Occipital lobe (tissue), 3 donors: Measurements from ENCODE around the gene CDKL4. TPM values are rescaled to one million over a fixed set of nuclear protein-coding genes. Genes with fewer than 3 reads are reported as not detected.
"Not testable (repeated sequence)": the region's sequence is repeated elsewhere in the genome, so short reads cannot be mapped to it uniquely, and the experiment has no call there.

Experiments
- DNase-seq: peaks from one replicate; lab custom pipeline; 2025; lab: John Stamatoyannopoulos, UW
- small RNA-seq: library from RNA; depleted of rRNA; stranded (forward); fragments of <200 nt; gene quantifications from one replicate; pipeline ENCODE3, GENCODE V24; 2014
- total RNA-seq: library from RNA; depleted of rRNA; stranded (reverse); fragments of >200 nt; gene quantifications from one replicate; pipeline ENCODE4 v1.2.3, GENCODE V29; 2014

CDKL4 gene
- total RNA-seq, 1 donor from 2014 or later = 10.1 TPM

DNA sequence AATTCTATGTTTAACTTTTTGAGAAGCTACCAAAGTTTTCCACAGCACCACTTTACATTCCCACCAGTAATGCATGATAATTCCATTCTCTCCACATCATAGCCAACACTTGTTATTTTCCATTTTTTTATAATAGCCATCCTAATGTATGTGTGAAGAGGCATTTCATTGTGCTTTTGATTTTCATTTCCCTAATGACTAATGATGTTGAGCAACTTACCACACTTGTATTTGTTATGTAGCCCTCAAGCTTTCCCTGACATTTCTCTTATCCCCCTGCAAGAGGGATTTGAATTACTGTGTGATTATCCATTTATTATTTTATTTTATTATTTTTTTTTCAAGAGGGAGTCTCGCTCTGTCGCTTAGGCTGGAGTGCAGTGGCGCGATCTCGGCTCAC lies 99.4 kb downstream of the CDKL4 start:
- no peak for DNase-seq

GRCh38 chr2:39142904-39143605 lies 100.7 kb downstream of the CDKL4 start:
- no peak for DNase-seq

DNA sequence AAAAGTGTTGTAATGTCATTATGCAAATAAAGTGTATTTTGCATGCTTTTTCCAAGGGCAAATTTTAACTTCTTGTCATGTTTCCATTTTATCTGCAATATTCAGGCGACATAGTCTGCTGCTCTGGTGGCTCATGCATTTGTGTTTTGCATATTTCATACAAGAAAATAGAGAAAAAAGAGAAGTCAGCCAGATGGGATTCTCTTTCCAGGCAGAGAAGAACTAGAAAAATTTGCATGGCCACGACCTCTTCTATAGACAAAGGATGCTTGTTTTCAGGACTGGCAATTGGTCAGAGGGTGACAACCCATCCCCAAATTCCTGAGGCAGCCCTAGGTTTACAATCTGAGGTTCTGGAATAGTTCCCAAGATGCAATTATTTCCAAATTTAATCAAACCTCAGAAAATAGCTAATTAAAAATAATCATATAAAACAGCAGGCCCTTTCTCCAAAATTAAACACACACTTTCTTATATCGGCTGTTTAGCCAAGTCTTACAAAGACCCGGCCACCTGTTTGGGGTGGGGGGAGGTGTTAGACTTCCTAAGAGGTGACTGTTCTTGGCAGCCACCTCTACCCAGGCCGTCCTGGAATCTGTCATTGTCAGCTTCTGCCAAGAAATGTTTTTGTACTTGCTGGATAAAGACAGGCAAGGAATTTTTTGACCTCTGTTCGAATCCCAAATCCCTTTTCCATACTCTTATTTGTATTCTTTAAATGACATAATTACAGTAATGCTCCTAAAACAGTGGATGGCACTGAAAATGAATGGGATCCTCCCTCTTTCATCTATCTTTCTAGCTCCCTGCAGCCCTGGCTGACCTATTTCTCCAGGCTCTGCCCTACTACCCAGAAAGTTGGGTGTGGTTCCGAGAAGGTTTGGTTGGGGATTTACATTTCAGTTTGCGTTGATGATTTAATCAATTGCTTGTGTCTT lies 102.2 kb downstream of the CDKL4 start:
- DNase-seq = no peak

GRCh38 chr2:39140948-39141333 lies 102.8 kb downstream of the CDKL4 start:
- DNase-seq = not testable (repeated sequence)

DNA sequence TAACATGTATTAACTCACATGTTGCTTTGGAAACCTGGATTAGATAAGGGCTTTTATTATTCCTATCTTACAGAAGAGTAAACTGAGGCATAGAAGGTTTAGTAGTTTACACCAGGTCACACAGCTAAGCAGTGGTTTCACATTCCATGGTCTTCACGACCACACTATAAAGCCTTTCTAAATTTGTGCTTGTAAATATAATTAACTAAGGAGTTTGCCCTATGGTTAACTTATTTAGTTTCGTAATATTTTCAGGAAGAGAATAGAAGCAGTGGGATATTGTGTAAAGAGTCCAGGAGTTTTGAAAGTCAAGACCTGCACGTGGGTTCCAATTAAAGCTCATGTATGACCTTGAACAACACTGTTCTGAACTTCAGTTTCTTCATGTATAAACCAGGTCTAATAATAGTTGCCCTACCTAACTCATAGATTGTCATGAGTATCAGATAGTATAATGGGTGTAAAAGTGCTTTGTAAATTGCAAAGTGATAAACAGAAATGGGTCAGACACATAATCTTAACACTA lies 103.4 kb downstream of the CDKL4 start:
- no peak for DNase-seq

DNA sequence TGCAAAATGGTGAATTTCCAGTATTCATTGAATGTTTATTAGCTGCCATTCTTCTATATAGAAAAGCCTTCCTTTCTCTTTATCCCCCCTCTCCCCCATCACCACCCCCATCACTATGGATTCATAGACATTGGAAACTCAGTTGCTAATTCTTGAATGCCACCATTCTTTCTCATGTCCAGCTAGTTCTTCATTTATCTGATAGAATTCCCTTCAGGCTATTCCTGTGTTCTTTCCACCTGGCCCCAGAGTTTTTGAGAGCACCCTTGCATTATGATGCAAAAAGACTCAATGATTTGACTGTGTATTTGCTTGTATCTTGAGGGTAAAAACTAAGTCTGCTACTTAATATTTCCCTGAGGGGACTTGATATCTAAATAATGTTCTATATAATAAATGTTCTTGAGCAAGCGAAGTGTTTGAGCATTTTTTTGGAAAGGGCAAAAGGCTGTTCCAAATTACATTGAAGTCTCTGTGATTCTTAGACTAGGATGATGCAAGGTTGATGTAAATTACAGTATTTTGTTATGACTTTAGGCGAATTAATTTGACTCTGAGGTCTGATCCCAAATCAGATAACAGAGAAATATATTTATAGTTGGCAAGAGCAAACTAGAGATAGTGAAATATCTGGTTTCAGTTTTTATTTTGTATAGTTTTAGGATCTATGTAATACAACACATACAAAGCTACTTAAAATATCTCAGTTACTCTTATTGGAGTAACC lies 104.1 kb downstream of the CDKL4 start:
- DNase-seq = no peak

GRCh38 chr2:39138837-39139211 lies 104.9 kb downstream of the CDKL4 start:
- DNase-seq = no peak

DNA sequence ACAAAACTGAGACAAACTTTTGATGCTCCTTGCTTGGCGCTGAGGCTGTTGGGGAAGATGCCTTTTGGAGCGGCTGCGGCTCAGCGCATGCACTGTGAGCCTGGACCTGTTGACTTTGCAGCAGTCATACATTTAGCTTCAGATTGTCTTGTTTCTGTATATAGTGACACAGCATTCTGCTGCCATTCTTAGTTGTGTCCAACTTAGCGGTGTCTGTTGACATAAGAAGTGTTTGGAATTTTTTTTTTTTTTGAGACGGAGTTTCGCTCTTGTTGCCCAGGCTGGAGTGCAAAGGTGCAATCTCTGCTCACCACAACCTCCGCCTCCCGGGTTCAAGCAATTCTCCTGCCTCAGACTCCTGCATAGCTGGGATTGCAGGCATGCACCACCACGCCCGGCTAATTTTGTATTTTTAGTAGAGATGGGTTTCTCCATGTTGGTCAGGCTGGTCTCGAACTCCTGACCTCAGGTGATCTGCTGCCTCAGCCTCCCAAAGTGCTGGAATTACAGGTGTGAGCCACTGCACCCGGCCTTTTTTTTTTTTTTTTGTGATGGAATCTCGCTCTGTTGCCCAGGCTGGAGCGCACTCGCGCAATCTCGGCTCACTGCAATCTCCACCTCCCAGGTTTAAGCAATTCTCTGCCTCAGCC lies 105.5 kb downstream of the CDKL4 start:
- DNase-seq = not testable (repeated sequence)

GRCh38 chr2:39136799-39137198 lies 107.0 kb downstream of the CDKL4 start:
- DNase-seq = no peak

GRCh38 chr2:39135690-39136259 lies 108.0 kb downstream of the CDKL4 start:
- DNase-seq = no peak

DNA sequence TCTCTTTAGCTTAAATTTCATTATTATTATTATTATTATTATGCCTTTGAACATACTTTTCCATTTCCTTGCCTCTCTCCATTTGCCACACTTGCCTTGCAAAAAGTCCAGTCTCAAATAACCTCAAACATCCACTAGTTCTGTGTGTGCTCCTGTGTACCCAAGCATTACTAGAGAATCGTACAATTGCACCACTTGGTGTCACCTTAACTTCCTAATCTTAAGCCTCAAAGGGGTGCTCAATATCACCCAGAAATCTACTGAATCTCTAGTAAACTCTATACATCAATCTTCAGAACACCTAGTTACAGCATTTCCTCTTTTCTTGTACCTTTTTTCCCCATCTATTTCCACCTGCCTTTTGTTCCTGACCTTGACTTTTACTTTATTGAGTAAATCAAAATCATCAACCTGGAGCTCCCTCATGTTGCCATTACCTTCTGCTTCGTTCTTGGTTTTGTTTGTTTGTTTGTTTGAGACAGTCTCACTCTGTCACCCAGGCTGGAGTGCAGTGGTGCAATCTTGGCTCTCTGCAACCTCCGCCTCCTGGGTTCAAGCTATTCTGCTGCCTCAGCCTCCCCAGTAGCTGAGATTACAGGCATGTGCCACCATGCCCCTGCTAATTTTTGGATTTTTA lies 110.4 kb downstream of the CDKL4 start:
- DNase-seq = no peak

GRCh38 chr2:39128919-39129391 lies 114.8 kb downstream of the CDKL4 start:
- DNase-seq = no peak

- DNase-seq = no peak
Measured at GRCh38 chr2:39127973-39128372, 115.8 kb downstream of the CDKL4 start.

Small RNAs within 50 kb of the gene (small RNA-seq; reads per million reads assigned to genes)
- not detected for gene RF00019
- gene RF00272 = not detected

Other genes with a start within 250 kb of the CDKL4 start
- 32.1 TPM for gene SOS1, start 122.9 kb downstream of the CDKL4 start, total RNA-seq
- gene MAP4K3, start 193.3 kb upstream of the CDKL4 start, total RNA-seq = 122 TPM